Glutamatergic neuron (in vitro differentiated cells): Measurements from ENCODE around the gene CNTNAP2. TPM values are rescaled to one million over a fixed set of nuclear protein-coding genes. Genes with fewer than 3 reads are reported as not detected.

Experiments used
- DNase-seq: peaks from one replicate; pipeline ENCODE4 v3.0.0; 2022
- H3K27ac Mint-ChIP-seq: one replicate; pipeline ENCODE4 v1.8.0; 2020; ENCODE audit warnings: mild to moderate bottlenecking, mixed read lengths, inconsistent platforms; ENCODE audit not compliant: unreplicated experiment
- H3K27me3 Mint-ChIP-seq: one replicate; pipeline ENCODE4 v1.8.0; 2020; ENCODE audit warnings: mild to moderate bottlenecking, moderate library complexity, mixed read lengths, inconsistent platforms; ENCODE audit not compliant: unreplicated experiment
- H3K36me3 Mint-ChIP-seq: one replicate; pipeline ENCODE4 v1.8.0; 2020; ENCODE audit warnings: mild to moderate bottlenecking, mixed read lengths, inconsistent platforms; ENCODE audit not compliant: unreplicated experiment
- H3K4me1 Mint-ChIP-seq: one replicate; pipeline ENCODE4 v1.8.0; 2020; ENCODE audit warnings: mild to moderate bottlenecking, low read depth, mixed read lengths, inconsistent platforms; ENCODE audit not compliant: unreplicated experiment
- H3K4me3 Mint-ChIP-seq: one replicate; pipeline ENCODE4 v1.8.0; 2020; ENCODE audit warnings: mild to moderate bottlenecking, mixed read lengths, inconsistent platforms; ENCODE audit not compliant: unreplicated experiment
- H3K9me3 Mint-ChIP-seq: one replicate; pipeline ENCODE4 v1.8.0; 2020; ENCODE audit warnings: mild to moderate bottlenecking, moderate library complexity, mixed read lengths, inconsistent platforms; ENCODE audit not compliant: unreplicated experiment
- total RNA-seq: library from RNA; stranded (reverse); fragmentation: NEBNext Ultra II Directional; extraction: Animal tissue kit (Norgen Biotek cat#: 25700); gene quantifications from one replicate; pipeline ENCODE4 v1.2.1, GENCODE V29; 2021; ENCODE audit not compliant: unreplicated experiment
- TF ChIP-seq, protein P1 (sequence below): fragments of 200-600 bp; sonication (generic); IDR thresholded peaks from one replicate; pipeline ENCODE4 v1.5.0; 2021; ENCODE audit not compliant: partially characterized antibody, unreplicated experiment

The CNTNAP2 gene
- total RNA-seq, 1 donor from 2014 or later = 25.8 TPM

DNA sequence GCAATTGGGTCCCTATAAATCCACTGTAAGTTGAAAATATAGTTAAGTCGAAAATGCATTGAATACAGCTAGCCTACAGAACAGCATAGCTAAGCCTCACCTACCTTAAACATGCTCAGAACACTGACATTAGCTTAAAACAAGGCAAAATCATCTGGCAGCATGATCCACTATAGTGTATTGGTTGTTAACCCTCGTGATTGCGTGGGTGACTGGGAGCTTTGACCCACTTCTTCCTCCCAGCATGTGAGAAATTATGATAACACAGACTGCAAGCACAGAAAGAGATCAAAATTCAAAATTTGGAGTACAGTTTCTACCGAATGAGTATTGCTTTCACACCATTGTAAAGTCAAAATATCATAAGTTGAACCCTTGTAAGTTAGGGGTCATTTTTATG is 22.3 kb downstream of the CNTNAP2 start:
- no peaks in the 10 kb centered on the region for H3K36me3 Mint-ChIP-seq
- no peak overlapping the region for H3K27ac Mint-ChIP-seq
- H3K4me3 Mint-ChIP-seq = no peak overlapping the region
- TF ChIP-seq, protein P1, sequence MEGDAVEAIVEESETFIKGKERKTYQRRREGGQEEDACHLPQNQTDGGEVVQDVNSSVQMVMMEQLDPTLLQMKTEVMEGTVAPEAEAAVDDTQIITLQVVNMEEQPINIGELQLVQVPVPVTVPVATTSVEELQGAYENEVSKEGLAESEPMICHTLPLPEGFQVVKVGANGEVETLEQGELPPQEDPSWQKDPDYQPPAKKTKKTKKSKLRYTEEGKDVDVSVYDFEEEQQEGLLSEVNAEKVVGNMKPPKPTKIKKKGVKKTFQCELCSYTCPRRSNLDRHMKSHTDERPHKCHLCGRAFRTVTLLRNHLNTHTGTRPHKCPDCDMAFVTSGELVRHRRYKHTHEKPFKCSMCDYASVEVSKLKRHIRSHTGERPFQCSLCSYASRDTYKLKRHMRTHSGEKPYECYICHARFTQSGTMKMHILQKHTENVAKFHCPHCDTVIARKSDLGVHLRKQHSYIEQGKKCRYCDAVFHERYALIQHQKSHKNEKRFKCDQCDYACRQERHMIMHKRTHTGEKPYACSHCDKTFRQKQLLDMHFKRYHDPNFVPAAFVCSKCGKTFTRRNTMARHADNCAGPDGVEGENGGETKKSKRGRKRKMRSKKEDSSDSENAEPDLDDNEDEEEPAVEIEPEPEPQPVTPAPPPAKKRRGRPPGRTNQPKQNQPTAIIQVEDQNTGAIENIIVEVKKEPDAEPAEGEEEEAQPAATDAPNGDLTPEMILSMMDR = no peak
- peaks cover 9% of the 10 kb centered on the region for H3K4me1 Mint-ChIP-seq
- no peak for DNase-seq
- H3K27me3 Mint-ChIP-seq = no peaks in the 10 kb centered on the region
- H3K9me3 Mint-ChIP-seq = no peaks in the 10 kb centered on the region

DNA sequence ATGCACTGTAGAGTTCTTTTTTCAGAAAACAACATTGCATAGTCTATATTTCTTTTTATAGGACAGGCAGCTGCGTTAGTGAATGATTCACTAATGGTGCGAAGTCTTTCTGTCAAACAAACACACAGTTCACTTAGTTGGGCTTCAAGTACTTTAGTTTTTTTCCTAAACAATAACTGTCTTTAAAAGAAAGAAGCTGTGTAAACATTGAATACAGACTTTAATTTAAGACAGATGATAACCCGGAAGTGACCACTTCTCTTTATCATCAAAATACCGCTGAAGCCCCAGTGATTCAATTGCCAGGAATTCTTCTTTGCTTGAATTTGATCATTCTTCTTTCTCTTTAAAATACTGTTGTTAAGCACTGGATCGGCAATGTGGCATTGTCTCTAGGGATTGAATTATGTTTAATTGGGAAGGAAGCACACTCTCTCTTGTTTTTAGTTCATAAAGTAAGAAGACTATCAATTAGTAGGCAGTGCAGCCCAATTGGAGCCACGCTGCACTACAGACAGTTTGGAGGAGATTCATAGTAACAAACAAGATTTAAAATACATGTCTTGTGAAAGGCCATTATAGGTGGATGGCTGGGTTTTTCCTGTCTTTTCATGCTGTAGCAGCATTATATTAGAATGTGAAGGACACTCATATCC is 30.4 kb downstream of the CNTNAP2 start:
- no peak overlapping the region for H3K4me3 Mint-ChIP-seq
- no peaks in the 10 kb centered on the region for H3K36me3 Mint-ChIP-seq
- no peaks in the 10 kb centered on the region for H3K27me3 Mint-ChIP-seq
- DNase-seq = no peak
- no peak overlapping the region for H3K27ac Mint-ChIP-seq
- TF ChIP-seq, protein P1 = no peak
- H3K4me1 Mint-ChIP-seq = peaks cover 15% of the 10 kb centered on the region
- no peaks in the 10 kb centered on the region for H3K9me3 Mint-ChIP-seq

DNA sequence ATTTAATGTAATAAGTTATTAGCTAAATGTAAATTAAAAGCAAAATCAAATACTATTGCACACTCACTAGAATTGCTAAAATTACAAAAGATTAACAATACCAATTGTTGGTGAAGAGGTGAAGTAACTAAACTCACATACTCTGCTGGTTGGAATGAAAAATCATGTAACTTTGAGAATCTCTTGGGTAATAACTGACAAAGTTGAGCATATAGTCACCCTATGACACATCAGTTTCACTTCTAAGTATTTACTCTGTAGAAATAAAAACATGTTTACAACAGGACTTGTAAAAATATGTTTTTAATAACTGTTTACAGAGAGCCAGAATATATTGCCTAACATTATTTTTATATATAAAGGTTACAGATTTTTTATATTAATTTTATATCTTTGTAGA is 33.6 kb downstream of the CNTNAP2 start:
- H3K4me3 Mint-ChIP-seq = no peak overlapping the region
- TF ChIP-seq, protein P1 = no peak
- H3K4me1 Mint-ChIP-seq = peaks cover 12% of the 10 kb centered on the region
- DNase-seq = no peak
- no peaks in the 10 kb centered on the region for H3K36me3 Mint-ChIP-seq
- no peaks in the 10 kb centered on the region for H3K9me3 Mint-ChIP-seq
- no peaks in the 10 kb centered on the region for H3K27me3 Mint-ChIP-seq
- H3K27ac Mint-ChIP-seq = no peak overlapping the region

DNA sequence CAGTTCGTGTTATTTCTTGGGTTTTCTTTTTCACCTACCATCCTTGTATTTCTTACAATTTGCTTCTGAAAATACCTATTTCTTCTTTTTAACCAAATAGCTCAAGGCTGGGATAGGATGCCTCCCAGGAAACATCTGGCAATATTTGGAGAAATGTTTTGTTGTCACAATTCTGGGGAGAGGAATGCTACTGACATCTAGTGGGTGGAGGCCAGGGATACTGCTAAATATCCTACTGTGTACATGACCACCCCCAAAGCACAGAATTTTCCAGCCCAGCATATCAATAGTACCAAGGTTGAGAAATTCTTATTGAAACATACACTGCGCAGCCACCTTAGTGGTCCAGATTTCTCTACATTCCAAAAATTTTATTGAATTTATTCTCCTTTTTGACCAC is 55.5 kb downstream of the CNTNAP2 start:
- Mint-ChIP-seq H3K9me3 (no peaks in the 10 kb centered on the region), H3K4me1 (no peaks in the 10 kb centered on the region), H3K4me3 (no peak overlapping the region), H3K36me3 (no peaks in the 10 kb centered on the region), H3K27me3 (no peaks in the 10 kb centered on the region), H3K27ac (no peak overlapping the region)
- DNase-seq = no peak
- TF ChIP-seq, protein P1 = no peak

DNA sequence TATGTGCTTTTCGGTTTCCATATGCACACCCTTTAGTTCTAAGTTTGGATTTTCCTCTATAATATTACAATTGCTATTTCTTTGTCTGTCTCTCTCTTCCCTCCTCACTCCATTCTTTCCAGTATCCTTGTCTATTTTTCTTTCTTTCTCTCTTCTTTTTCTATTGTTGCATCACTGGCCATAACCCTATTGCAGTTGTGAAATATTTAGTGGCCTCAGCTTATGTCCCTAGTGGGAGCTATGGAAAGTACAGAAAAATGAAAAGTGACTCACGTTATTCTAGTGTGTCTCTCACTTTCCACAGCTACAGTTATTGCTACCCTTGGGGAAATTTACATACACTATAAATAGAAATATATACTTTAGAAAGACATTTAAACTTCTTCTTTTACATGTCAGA is 59.1 kb downstream of the CNTNAP2 start:
- H3K4me1 Mint-ChIP-seq = no peaks in the 10 kb centered on the region
- no peaks in the 10 kb centered on the region for H3K9me3 Mint-ChIP-seq
- no peak overlapping the region for H3K4me3 Mint-ChIP-seq
- no peaks in the 10 kb centered on the region for H3K36me3 Mint-ChIP-seq
- H3K27me3 Mint-ChIP-seq = no peaks in the 10 kb centered on the region
- TF ChIP-seq, protein P1 = peak; percentile 42
- no peak overlapping the region for H3K27ac Mint-ChIP-seq
- DNase-seq = no peak
